Calu3 (cell line): ENCODE measurements around the gene PGAP6. TPM values are rescaled to one million over a fixed set of nuclear protein-coding genes. Genes with fewer than 3 reads are reported as not detected.
"Not testable (repeated sequence)": the region's sequence is repeated elsewhere in the genome, so short reads cannot be mapped to it uniquely, and the experiment has no call there.

Experiments
- BruUV-seq: library from RNA; stranded (reverse); fragments of 400-500 nt; replicated peaks from 2 replicates; lab custom pipeline; 2021; lab: Mats Ljungman, UMichigan
- CTCF ChIA-PET: fragments of 300-600 bp; sonication (Branson Sonifier 250); formaldehyde crosslinking; loops from one replicate; lab custom pipeline; 2022; ENCODE audit warnings: antibody characterized with exemption; lab: Charles Lee
- DNase-seq: peaks from one replicate; pipeline ENCODE4 v3.0.0; 2022
- H3K27ac Mint-ChIP-seq: one replicate; pipeline ENCODE4 v1.8.0; 2022; ENCODE audit warnings: mixed read lengths; ENCODE audit not compliant: unreplicated experiment
- H3K27me3 Mint-ChIP-seq: one replicate; pipeline ENCODE4 v1.8.0; 2022; ENCODE audit warnings: mixed read lengths; ENCODE audit not compliant: unreplicated experiment
- H3K36me3 Mint-ChIP-seq: one replicate; pipeline ENCODE4 v1.8.0; 2022; ENCODE audit warnings: mild to moderate bottlenecking, moderate library complexity, mixed read lengths; ENCODE audit not compliant: insufficient read depth, unreplicated experiment
- H3K4me1 Mint-ChIP-seq: one replicate; pipeline ENCODE4 v1.8.0; 2022; ENCODE audit warnings: mild to moderate bottlenecking, low read depth, mixed read lengths; ENCODE audit not compliant: unreplicated experiment
- H3K4me3 Mint-ChIP-seq: one replicate; pipeline ENCODE4 v1.8.0; 2022; ENCODE audit warnings: mild to moderate bottlenecking, low read depth, moderate library complexity, mixed read lengths; ENCODE audit not compliant: unreplicated experiment
- H3K9me3 Mint-ChIP-seq: one replicate; pipeline ENCODE4 v1.8.0; 2022; ENCODE audit warnings: low read depth, mixed read lengths; ENCODE audit not compliant: unreplicated experiment
- intact Hi-C: fragments of 100-400 bp; cut with micrococcal nuclease; formaldehyde crosslinking; loops from one replicate; pipeline ENCODE4 v1.10.0; 2022; ENCODE audit not compliant: unreplicated experiment
- total RNA-seq: library from RNA; stranded (reverse); gene quantifications from 2 replicates; pipeline ENCODE4 v1.2.3, GENCODE V29; 2022
- TF ChIP-seq, protein P1 (sequence below): fragments of 200-600 bp; IDR thresholded peaks from one replicate; pipeline ENCODE4 v1.8.0; 2022; ENCODE audit warnings: antibody characterized with exemption; ENCODE audit not compliant: unreplicated experiment

Gene PGAP6
- total RNA-seq, 1 experiment from 2014 or later, result 70.0 TPM

DNA sequence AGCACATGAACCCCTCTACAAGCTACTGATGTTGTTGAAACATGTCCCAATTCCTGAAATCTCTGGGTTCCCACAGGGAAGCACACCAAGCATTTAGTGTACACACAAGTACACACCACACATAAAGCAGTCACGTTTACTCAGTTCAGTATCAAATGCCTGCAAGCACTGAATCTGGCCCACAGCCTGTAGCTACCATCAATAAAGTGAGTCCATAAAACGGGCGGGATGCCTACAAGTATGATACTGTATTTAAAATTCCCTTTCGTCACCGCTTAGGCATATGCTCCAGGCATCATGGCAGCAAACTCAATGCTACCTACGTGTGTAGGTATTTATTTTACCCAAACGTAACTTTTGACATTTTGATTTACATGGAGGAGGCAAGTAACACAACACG lies 31.6 kb downstream of the PGAP6 start:
- Mint-ChIP-seq H3K27me3 (no peaks in the 10 kb centered on the region), H3K9me3 (no peaks in the 10 kb centered on the region), H3K27ac (no peak overlapping the region), H3K4me1 (peaks cover 25% of the 10 kb centered on the region), H3K4me3 (no peak overlapping the region), H3K36me3 (peaks cover 45% of the 10 kb centered on the region)
- TF ChIP-seq, protein P1, sequence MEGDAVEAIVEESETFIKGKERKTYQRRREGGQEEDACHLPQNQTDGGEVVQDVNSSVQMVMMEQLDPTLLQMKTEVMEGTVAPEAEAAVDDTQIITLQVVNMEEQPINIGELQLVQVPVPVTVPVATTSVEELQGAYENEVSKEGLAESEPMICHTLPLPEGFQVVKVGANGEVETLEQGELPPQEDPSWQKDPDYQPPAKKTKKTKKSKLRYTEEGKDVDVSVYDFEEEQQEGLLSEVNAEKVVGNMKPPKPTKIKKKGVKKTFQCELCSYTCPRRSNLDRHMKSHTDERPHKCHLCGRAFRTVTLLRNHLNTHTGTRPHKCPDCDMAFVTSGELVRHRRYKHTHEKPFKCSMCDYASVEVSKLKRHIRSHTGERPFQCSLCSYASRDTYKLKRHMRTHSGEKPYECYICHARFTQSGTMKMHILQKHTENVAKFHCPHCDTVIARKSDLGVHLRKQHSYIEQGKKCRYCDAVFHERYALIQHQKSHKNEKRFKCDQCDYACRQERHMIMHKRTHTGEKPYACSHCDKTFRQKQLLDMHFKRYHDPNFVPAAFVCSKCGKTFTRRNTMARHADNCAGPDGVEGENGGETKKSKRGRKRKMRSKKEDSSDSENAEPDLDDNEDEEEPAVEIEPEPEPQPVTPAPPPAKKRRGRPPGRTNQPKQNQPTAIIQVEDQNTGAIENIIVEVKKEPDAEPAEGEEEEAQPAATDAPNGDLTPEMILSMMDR, result no peak
- DNase-seq, result no peak
- TSS peak; percentile 44 for BruUV-seq
- intact Hi-C loops, result no loop called here
- CTCF ChIA-PET, result no interaction called here

DNA sequence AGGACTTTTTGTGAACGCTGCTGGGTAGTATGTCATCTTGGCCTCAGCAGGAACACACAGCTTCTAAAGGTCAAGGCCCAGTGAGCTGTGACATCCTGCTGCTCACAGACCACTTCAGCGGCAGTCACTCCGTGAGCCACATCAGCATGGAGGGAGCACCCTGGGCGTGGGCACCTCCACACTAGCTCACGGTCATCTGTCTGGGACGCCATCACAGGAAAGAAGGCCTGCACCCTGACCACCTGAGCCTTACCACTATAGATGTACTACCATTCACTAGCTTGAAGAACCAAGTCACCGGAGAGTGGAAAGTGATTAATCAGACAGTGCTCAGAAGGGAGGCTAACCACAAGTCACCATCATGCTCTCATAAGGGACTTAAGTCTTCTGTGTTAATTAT lies 32.6 kb downstream of the PGAP6 start:
- no peak for DNase-seq
- CTCF ChIA-PET, result no interaction called here
- Mint-ChIP-seq H3K9me3 (no peaks in the 10 kb centered on the region), H3K36me3 (peaks cover 55% of the 10 kb centered on the region), H3K4me3 (no peak overlapping the region), H3K4me1 (peaks cover 25% of the 10 kb centered on the region), H3K27me3 (no peaks in the 10 kb centered on the region), H3K27ac (no peak overlapping the region)
- TF ChIP-seq, protein P1, result no peak
- intact Hi-C loops, result no loop called here
- no TSS peak for BruUV-seq

DNA sequence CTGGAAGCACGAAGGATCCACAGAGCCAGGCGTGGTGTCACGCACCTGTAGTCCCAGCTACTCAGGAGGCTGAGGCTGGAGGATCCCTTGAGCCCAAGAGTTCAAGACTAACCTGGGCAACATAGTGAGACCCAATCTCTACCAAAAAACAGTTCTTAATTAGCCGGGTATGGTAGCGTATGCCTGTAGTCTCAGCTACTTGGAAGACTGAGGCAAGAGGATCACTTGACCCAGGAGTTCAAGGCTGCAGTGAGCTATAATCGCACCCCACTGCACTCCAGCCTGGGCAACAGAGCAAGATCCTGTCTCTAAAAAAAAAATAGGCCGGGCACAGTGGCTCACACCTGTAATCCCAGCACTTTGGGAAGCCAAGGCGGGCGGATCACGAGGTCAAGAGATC lies 33.3 kb downstream of the PGAP6 start:
- intact Hi-C loops, H3K9me3 Mint-ChIP-seq, DNase-seq, BruUV-seq, H3K4me3 Mint-ChIP-seq, H3K27me3 Mint-ChIP-seq, CTCF ChIA-PET, H3K27ac Mint-ChIP-seq: not testable (repeated sequence)
- Mint-ChIP-seq H3K4me1 (peaks cover 25% of the 10 kb centered on the region), H3K36me3 (peaks cover 62% of the 10 kb centered on the region)

DNA sequence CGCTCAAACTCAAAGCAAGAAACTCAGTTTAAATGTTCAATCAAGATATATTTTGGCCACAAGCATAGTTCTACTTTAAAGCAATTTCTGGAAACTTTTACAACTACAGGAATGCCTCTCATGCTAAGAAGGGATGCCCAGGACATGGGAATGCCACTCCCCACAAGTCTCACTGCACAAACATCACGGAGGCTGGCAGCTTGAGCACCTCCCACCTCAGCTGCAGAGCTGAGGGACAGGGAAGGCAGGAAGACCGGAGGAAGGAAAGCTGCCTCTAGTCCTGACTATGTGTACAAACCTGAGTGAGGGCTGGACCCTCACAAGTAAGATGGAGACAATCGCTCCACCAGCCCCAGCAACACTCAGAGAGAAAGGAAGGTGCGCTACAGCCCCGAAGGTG lies 34.6 kb downstream of the PGAP6 start:
- Mint-ChIP-seq H3K27me3 (no peaks in the 10 kb centered on the region), H3K4me3 (no peak overlapping the region), H3K36me3 (peaks cover 67% of the 10 kb centered on the region), H3K9me3 (no peaks in the 10 kb centered on the region), H3K27ac (no peak overlapping the region), H3K4me1 (peaks cover 25% of the 10 kb centered on the region)
- BruUV-seq, result no TSS peak
- CTCF ChIA-PET, result no interaction called here
- TF ChIP-seq, protein P1, result no peak
- intact Hi-C loops, result no loop called here
- DNase-seq, result no peak

DNA sequence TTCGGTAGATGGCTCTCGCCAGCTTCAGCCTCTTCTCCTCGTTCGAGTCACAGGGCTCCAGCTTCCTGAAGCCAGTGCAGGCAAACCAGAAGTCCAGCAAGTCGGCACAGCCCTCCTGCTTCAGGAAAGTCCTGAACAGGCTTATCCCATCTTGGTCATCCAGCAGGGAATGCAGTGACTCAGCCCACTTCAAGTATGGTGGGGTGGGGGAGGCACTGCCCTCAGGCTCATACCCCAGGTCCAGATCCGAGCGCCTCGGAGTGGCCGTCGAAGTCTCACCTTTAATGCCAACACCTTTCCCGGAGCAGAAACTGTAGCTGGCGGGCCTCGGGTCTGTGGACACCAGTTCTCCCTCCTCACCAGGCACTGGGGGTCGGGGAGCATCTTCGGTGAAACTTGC lies 35.2 kb downstream of the PGAP6 start:
- CTCF ChIA-PET, result no interaction called here
- peaks cover 68% of the 10 kb centered on the region for H3K36me3 Mint-ChIP-seq
- no peaks in the 10 kb centered on the region for H3K9me3 Mint-ChIP-seq
- peaks cover 25% of the 10 kb centered on the region for H3K4me1 Mint-ChIP-seq
- no TSS peak for BruUV-seq
- no peak overlapping the region for H3K4me3 Mint-ChIP-seq
- H3K27ac Mint-ChIP-seq, result no peak overlapping the region
- TF ChIP-seq, protein P1, result no peak
- H3K27me3 Mint-ChIP-seq, result no peaks in the 10 kb centered on the region
- DNase-seq, result no peak
- intact Hi-C loops, result no loop called here
